ENCODE measurements around the gene ZCCHC24.
"Not testable (repeated sequence)": the region's sequence is repeated elsewhere in the genome, so short reads cannot be mapped to it uniquely, and the experiment has no call there.

ZCCHC24 gene

DNA sequence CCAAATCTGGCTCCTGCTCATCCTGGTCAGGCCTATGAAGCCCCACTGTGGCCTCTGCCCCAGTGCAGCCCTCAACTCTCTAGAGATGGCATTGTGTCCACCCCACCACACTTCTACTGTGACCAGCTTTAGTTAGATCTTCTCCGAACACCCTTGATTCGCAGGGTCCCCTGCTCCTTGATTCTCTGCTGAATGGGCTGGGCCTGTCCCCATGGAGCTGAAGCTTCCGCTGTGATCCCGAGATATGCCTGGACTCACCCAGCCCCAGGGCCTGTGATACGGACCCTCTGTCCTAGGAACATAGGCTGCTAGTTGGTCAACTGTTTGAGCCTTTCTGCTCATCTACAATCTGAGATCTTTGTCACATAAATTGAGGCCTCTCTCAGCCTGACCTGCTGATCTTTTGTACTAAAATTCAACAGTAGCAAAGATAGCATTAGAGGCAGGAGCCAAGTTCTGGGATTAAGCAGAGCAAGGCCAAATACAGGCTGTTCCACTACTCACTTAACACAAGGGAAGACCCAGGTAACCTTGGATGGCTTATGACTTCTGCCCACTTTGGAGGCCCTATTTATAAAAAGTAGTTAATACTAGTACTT lies 104.7 kb downstream of the ZCCHC24 start:
- no peak for DNase-seq

DNA sequence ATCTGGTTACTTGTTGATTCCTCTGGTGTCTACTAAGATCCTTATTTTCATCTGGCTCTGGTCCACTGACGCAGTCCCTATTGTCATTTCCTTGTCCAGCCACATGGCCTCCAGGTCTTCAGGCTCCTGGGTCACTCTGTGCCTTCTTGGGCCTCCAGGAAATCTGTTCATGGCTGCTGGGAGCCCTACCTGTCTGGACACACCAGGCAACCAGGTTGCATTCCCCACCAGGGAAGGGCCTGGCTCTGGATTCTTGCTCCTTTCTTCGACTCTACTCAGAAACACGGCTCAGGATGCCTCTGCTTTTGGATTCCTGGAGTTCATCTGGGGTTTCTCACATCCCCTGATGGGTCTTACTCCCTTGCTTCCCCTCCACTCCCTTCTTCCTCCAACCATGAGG lies 106.2 kb downstream of the ZCCHC24 start:
- DNase-seq, result no peak

DNA sequence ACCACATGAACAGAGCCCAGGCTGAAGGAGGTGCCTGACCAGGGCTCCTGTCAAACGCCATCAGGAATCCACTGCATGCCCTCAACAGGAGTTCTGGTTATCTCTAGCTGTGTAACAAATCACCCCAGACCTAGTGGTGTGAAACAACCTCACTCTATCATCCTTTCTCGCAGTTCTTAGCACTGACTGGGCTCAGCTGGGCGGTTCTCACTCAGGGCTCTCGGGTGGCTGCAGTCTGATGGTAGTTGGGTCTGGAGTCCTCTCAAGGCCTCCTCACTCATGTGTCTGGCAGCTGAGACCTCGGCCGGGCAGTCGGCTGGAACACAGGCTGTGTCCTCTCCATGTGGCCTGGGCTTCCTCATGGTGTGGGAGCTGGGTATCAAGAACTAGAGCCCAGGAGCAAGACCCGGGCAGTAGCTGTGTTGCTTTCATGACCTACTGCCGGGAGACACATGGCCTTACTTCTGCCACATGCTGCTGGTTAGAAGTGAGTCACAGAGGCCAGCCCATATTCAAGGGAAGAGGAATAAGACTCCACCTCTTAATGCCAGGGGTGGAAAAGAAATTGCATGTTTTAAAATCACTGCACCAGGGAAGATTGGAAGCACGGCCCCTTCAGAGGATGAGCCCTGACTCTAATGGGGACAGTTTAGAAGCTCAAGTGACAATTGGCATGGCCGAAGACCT lies 107.5 kb downstream of the ZCCHC24 start:
- DNase-seq, result not testable (repeated sequence)

DNA sequence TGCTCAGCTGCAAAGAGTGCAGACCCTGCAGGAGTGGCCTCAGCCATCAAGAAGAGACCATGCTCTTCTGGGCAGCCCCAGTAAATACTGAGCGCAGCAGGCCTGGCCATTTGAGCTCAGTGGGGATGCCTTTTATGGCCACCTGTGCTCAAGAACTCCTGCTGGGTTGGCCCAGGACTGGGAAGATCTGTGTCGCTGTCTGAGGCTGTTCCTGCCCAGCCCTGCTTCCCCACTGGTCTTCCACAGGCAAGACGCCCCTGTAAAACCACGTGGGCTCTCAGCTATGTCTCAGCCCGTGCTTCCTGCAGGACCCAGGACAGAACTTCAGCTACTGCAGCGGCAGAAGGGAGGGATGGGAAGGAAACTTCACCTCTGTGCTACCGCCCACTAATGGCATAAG lies 108.7 kb downstream of the ZCCHC24 start:
- no peak for DNase-seq

DNA sequence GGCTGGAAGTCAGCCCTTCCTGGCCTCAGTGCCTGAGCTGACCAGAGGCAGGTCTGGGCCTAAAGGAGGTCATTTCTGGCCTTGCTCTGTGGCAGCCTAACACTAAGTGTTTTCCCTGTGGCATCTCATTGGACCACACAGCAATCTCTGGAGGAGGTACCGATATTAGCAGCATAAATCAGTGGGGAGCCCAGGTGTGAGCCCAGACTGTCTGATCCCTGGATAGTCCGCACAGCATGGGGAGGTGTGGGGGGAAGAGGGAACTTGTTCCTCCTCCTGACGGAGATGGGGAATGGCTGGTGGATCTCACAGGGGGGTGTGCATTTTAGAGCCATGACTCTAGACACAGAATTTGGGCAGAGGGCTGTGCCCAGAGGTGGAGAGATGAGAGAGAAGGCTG lies 109.1 kb downstream of the ZCCHC24 start:
- DNase-seq, result no peak

DNA sequence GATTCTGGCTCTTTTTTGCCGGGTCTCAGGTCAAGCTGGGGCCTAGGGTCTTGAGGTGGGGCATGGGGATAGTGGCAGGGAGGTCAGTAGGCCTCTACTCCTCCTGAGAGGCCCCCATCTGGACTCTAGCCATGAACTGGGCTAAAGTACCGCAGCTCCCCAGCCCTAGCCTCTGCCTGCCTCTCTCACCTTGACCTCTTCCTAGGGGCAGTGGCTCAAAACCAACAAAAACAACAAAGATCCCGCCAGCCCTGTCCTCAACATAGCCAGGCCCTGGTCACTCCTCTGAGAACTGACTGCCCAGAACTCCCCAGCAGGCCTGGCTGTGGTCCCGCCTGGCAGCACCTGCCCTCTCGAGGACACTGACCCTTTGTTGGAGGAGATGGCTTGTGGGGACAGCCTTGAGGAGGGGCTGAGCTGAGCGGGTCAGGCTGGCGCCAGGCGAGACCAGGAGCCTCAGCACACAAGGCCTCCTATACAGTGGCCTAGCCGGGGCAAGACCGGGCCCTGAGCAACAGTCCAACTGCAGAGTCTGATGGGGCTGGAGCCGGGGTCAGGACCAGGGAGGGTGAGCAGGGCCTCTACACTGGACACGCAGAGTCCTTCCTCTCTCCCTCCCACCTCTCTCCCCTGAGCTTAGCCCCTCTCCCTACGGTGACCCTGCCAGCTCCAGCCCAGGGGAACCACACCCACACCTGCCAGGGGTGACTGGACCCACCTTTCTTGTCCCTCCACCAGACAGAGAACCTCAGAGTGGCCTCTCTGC lies 109.8 kb downstream of the ZCCHC24 start:
- no peak for DNase-seq

DNA sequence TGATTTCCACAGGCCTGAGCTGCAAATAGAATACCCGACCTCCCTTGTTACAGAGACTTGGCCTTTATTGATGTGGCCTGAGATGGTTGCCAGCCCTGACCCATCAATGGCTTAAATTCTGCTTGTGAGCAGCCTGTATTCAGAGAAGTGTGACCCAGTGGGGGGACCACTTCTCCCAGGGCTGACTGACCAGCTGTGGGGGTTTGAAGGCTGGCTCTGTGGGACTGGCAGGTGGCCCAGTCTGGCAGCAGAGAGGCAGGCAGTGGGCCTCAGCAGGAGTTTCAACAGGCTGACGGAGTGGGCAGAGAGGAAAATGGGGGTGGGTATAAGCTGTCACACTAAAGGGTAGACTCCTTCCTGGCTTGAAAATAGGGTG lies 110.3 kb downstream of the ZCCHC24 start:
- no peak for DNase-seq

DNA sequence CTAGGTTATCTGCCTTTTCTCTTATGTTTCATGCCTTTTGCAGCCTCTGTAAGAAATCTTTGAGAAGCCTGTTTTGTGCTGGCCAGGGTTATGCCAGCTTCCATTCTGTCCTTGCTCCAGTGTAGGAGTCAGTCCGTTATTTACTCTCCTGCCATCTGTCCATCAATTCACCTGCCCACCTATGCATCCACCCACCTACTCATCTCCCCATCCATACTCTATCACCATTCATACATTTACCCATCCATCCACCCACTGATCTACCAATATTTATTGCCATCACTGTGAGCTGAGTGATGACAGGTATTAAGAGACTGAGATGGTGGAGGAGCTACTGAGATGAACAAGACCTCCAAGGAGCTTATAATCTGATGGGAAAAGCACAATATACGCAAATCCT lies 110.9 kb downstream of the ZCCHC24 start:
- no peak for DNase-seq

DNA sequence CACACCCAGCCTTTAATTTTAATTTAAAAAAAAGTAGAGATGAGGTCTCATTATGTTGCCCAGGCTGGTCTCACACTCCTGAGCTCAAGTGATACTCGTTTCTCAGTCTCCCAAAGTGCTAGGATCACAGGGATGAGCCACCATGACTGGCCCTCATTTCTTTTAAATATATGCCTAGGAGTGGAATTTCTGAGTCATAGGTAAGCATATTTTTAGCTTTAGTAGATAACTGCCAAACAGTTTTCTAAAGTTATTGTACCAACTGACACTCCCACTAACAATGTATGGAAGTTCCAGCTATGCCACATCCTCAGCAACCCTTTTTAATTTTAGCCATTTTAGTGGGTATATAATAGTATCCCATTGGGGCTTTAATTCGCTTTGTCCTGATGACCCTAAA lies 111.9 kb downstream of the ZCCHC24 start:
- DNase-seq, result no peak

DNA sequence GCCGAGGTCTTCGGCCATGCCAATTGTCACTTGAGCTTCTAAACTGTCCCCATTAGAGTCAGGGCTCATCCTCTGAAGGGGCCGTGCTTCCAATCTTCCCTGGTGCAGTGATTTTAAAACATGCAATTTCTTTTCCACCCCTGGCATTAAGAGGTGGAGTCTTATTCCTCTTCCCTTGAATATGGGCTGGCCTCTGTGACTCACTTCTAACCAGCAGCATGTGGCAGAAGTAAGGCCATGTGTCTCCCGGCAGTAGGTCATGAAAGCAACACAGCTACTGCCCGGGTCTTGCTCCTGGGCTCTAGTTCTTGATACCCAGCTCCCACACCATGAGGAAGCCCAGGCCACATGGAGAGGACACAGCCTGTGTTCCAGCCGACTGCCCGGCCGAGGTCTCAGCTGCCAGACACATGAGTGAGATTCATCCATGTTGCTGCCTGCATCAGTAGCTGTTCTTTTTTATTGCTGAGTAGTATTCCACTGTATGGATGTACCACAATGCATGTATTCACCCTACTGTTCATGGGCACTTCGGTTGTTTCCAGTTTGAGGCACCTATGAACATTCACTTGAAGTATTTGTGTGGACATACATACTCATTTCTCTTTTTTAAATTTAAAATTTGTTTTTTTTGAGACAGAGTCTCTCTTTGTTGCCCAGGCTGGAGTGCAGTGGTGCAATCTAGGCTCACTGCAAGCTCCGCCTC lies 112.7 kb downstream of the ZCCHC24 start:
- DNase-seq, result not testable (repeated sequence)

Measured in GDM1 (cell line).